Lower lobe of right lung (tissue), 2 donors: Measurements from ENCODE around the gene PGM5. TPM values are rescaled to one million over a fixed set of nuclear protein-coding genes. Genes with fewer than 3 reads are reported as not detected.
A peak's percentile ranks its signal among the peaks of the same experiment; 100 is the strongest.

ENCODE experiments used
- ATAC-seq, 2 donors: fragments of 200-7000 bp; cut with Tn5 transposase; one replicate each; pipeline ENCODE4 v1.9.1; 2020 to 2022; ENCODE audit warnings: mild to moderate bottlenecking in 2 of 2, moderate library complexity in 2 of 2
- DNase-seq: peaks from one replicate; pipeline ENCODE4 v3.0.0-alpha.2; 2020
- H3K27ac ChIP-seq: fragments of 200-600 bp; one replicate; pipeline ENCODE4 v1.8.0; 2022
- H3K27me3 ChIP-seq: fragments of 200-600 bp; one replicate; pipeline ENCODE4 v1.8.0; 2022; ENCODE audit warnings: low read depth
- H3K36me3 ChIP-seq: fragments of 200-600 bp; one replicate; pipeline ENCODE4 v1.8.0; 2022; ENCODE audit warnings: mild to moderate bottlenecking
- H3K4me1 ChIP-seq: fragments of 200-600 bp; one replicate; pipeline ENCODE4 v1.8.0; 2022
- H3K4me3 ChIP-seq: fragments of 200-600 bp; one replicate; pipeline ENCODE4 v1.8.0; 2022; ENCODE audit warnings: mild to moderate bottlenecking
- H3K9me3 ChIP-seq: fragments of 200-600 bp; one replicate; pipeline ENCODE4 v1.8.0; 2022
- CTCF ChIP-seq: fragments of 200-600 bp; IDR thresholded peaks from one replicate; pipeline ENCODE4 v1.8.0; 2022; ENCODE audit warnings: antibody characterized with exemption, mild to moderate bottlenecking
- intact Hi-C: fragments of 100-400 bp; cut with DNase I; formaldehyde crosslinking; loops from one replicate; pipeline ENCODE4 v1.11.0; 2022
- total RNA-seq: library from RNA; stranded (reverse); fragmentation: NEBNext Ultra II Directional; extraction: Animal tissue kit (Norgen Biotek cat#: 25700); gene quantifications from one replicate; pipeline ENCODE4 v1.2.1, GENCODE V29; 2021
- donor health status: DM: no; HTN: yes; CAD: no; lungs with severe emphysema.

PGM5 gene
- total RNA-seq, 1 donor from 2014 or later = 26.3 TPM

GRCh38 chr9:68555437-68556150, 199.2 kb downstream of the PGM5 start:
- Histone ChIP-seq H3K36me3 (no peaks in the 10 kb centered on the region), H3K4me1 (peaks cover 6% of the 10 kb centered on the region), H3K4me3 (no peak overlapping the region), H3K9me3 (no peaks in the 10 kb centered on the region), H3K27me3 (no peaks in the 10 kb centered on the region), H3K27ac (no peak overlapping the region)
- ATAC-seq = peak in 1 of 2 donors; percentile 3
- no peak for TF ChIP-seq CTCF
- DNase-seq = no peak
- intact Hi-C loops = no loop called here

GRCh38 chr9:68558545-68558944, 202.1 kb downstream of the PGM5 start:
- Histone ChIP-seq H3K27me3 (no peaks in the 10 kb centered on the region), H3K4me1 (peaks cover 26% of the 10 kb centered on the region), H3K4me3 (no peak overlapping the region), H3K27ac (no peak overlapping the region), H3K9me3 (no peaks in the 10 kb centered on the region), H3K36me3 (no peaks in the 10 kb centered on the region)
- TF ChIP-seq CTCF = no peak
- ATAC-seq (no peak), DNase-seq (no peak)
- intact Hi-C loops = no loop called here

GRCh38 chr9:68560071-68560844, 203.8 kb downstream of the PGM5 start:
- peak; percentile 75 to 77 for ATAC-seq
- Histone ChIP-seq H3K36me3 (no peaks in the 10 kb centered on the region), H3K27me3 (no peaks in the 10 kb centered on the region), H3K27ac (peak overlapping the region; percentile 56), H3K4me3 (no peak overlapping the region), H3K4me1 (peaks cover 38% of the 10 kb centered on the region), H3K9me3 (no peaks in the 10 kb centered on the region)
- peak; percentile 71 for DNase-seq
- intact Hi-C loops = no loop called here
- TF ChIP-seq CTCF = peak; percentile 46

- H3K27me3 ChIP-seq = no peaks in the 10 kb centered on the region
- no peaks in the 10 kb centered on the region for H3K9me3 ChIP-seq
- no peak for ATAC-seq
- DNase-seq = no peak
- no peaks in the 10 kb centered on the region for H3K36me3 ChIP-seq
- TF ChIP-seq CTCF = no peak
- no peak overlapping the region for H3K4me3 ChIP-seq
- H3K4me1 ChIP-seq = peaks cover 41% of the 10 kb centered on the region
- intact Hi-C loops = no loop called here
- H3K27ac ChIP-seq = no peak overlapping the region
Observed at GRCh38 chr9:68562461-68562860, 206.1 kb downstream of the PGM5 start.

GRCh38 chr9:68567565-68567964, 211.2 kb downstream of the PGM5 start:
- Histone ChIP-seq H3K4me3 (no peak overlapping the region), H3K9me3 (no peaks in the 10 kb centered on the region), H3K27me3 (no peaks in the 10 kb centered on the region), H3K36me3 (no peaks in the 10 kb centered on the region), H3K4me1 (peaks cover 23% of the 10 kb centered on the region), H3K27ac (no peak overlapping the region)
- intact Hi-C loops = no loop called here
- no peak for TF ChIP-seq CTCF
- ATAC-seq (no peak), DNase-seq (no peak)
